IPS-11a (cell line): ENCODE results near the gene SLC27A4.

Source experiments
- H3K4me3 ChIP-seq: one replicate; pipeline ENCODE4 v1.5.1; 2013; ENCODE audit warnings: low read depth, low read length, control low read depth

SLC27A4 gene

GRCh38 chr9:128361986-128362646 is 21.8 kb downstream of the SLC27A4 start:
- H3K4me3 ChIP-seq, result no peak overlapping the region

GRCh38 chr9:128362774-128363173 is 22.4 kb downstream of the SLC27A4 start:
- H3K4me3 ChIP-seq, result no peak overlapping the region

GRCh38 chr9:128365525-128365924 is 25.2 kb downstream of the SLC27A4 start:
- H3K4me3 ChIP-seq, result no peak overlapping the region

- H3K4me3 ChIP-seq, result no peak overlapping the region
Measured at GRCh38 chr9:128369024-128369706, 28.8 kb downstream of the SLC27A4 start.

GRCh38 chr9:128370367-128370751 is 30.0 kb downstream of the SLC27A4 start:
- peak overlapping the region; percentile 95 for H3K4me3 ChIP-seq

GRCh38 chr9:128370752-128371629 is 30.7 kb downstream of the SLC27A4 start, which contains the start of gene URM1:
Gene URM1, plus strand, starts transcription at chr9:128371374. Its CDS starts 7 bp downstream, at chr9:128371381.
- peak within 1 kb of the TSS; percentile 95 for H3K4me3 ChIP-seq

- peak overlapping the region; percentile 95 for H3K4me3 ChIP-seq
Measured at GRCh38 chr9:128371630-128372117, 31.3 kb downstream of the SLC27A4 start.

GRCh38 chr9:128372188-128372641 is 31.9 kb downstream of the SLC27A4 start:
- H3K4me3 ChIP-seq, result peak overlapping the region; percentile 95

GRCh38 chr9:128372784-128373183 is 32.5 kb downstream of the SLC27A4 start:
- H3K4me3 ChIP-seq, result no peak overlapping the region

GRCh38 chr9:128374221-128374675 is 33.9 kb downstream of the SLC27A4 start:
- no peak overlapping the region for H3K4me3 ChIP-seq

GRCh38 chr9:128375865-128376264 is 35.5 kb downstream of the SLC27A4 start:
- no peak overlapping the region for H3K4me3 ChIP-seq

- H3K4me3 ChIP-seq, result no peak overlapping the region
Measured at GRCh38 chr9:128382261-128382660, 41.9 kb downstream of the SLC27A4 start.

GRCh38 chr9:128383007-128383753 is 42.9 kb downstream of the SLC27A4 start:
- no peak overlapping the region for H3K4me3 ChIP-seq

GRCh38 chr9:128383791-128384190 is 43.5 kb downstream of the SLC27A4 start:
- H3K4me3 ChIP-seq, result no peak overlapping the region

GRCh38 chr9:128384801-128385495 is 44.6 kb downstream of the SLC27A4 start:
- no peak overlapping the region for H3K4me3 ChIP-seq

GRCh38 chr9:128385496-128386460 is 45.5 kb downstream of the SLC27A4 start:
- no peak overlapping the region for H3K4me3 ChIP-seq

GRCh38 chr9:128388150-128388549 is 47.8 kb downstream of the SLC27A4 start:
- H3K4me3 ChIP-seq, result no peak overlapping the region

- H3K4me3 ChIP-seq, result no peak overlapping the region
Measured at GRCh38 chr9:128389395-128390149, 49.2 kb downstream of the SLC27A4 start.
